IgD-negative memory B cell (primary cell): ENCODE results near the gene SPPL2C. TPM values are rescaled to one million over a fixed set of nuclear protein-coding genes. Genes with fewer than 3 reads are reported as not detected.

ENCODE experiments used
- H3K27ac Mint-ChIP-seq, 3 donors: one replicate each; pipeline ENCODE4 v1.8.0; 2020 to 2022; ENCODE audit warnings: mild to moderate bottlenecking in 3 of 3, mixed read lengths in 3 of 3, moderate library complexity in 1 of 3
- H3K27me3 Mint-ChIP-seq: one replicate; pipeline ENCODE4 v1.8.0; 2021; ENCODE audit warnings: mixed read lengths
- H3K36me3 Mint-ChIP-seq: one replicate; pipeline ENCODE4 v1.8.0; 2020; ENCODE audit warnings: mild to moderate bottlenecking, mixed read lengths
- H3K4me1 Mint-ChIP-seq, 3 donors: one replicate each; pipeline ENCODE4 v1.8.0; 2020 to 2022; ENCODE audit warnings: mixed read lengths in 3 of 3, mild to moderate bottlenecking in 1 of 3
- H3K4me3 Mint-ChIP-seq, 4 donors: one replicate each; pipeline ENCODE4 v1.8.0; 2020 to 2022; ENCODE audit warnings: mild to moderate bottlenecking in 4 of 4, mixed read lengths in 4 of 4, moderate library complexity in 3 of 4
- H3K9me3 Mint-ChIP-seq, 3 donors: one replicate each; pipeline ENCODE4 v1.8.0; 2020 to 2021; ENCODE audit warnings: mixed read lengths in 3 of 3, mild to moderate bottlenecking in 1 of 3
- polyA plus RNA-seq: library from polyadenylated mRNA; unstranded; fragments of 300-500 nt; fragmentation: Illumina TruSeq; gene quantifications from one replicate; pipeline ENCODE4 v1.2.3, GENCODE V29; 2021

Gene SPPL2C
- polyA plus RNA-seq: not detected

GRCh38 chr17:45844695-45845375 lies at the start of gene SPPL2C:
SPPL2C (plus strand) TSS chr17:45844881; CDS start chr17:45844907, 26 bp downstream.
- no peaks in the 10 kb centered on the region for H3K36me3 Mint-ChIP-seq
- peaks cover 4% of the 10 kb centered on the region for H3K27me3 Mint-ChIP-seq
- H3K27ac Mint-ChIP-seq: no peak within 1 kb of the TSS
- H3K4me3 Mint-ChIP-seq: no peak within 1 kb of the TSS
- peaks cover 0 to 1% (median 1%) of the 10 kb centered on the region in 3 donors for H3K4me1 Mint-ChIP-seq
- no peaks in the 10 kb centered on the region for H3K9me3 Mint-ChIP-seq

GRCh38 chr17:45800816-45801215 lies 43.9 kb upstream of the SPPL2C start:
- H3K4me1 Mint-ChIP-seq: no peaks in the 10 kb centered on the region
- no peak overlapping the region for H3K27ac Mint-ChIP-seq
- H3K27me3 Mint-ChIP-seq: peaks cover 17% of the 10 kb centered on the region
- no peak overlapping the region for H3K4me3 Mint-ChIP-seq
- H3K9me3 Mint-ChIP-seq: peaks cover 0 to 1% (median 0%) of the 10 kb centered on the region in 3 donors
- no peaks in the 10 kb centered on the region for H3K36me3 Mint-ChIP-seq

DNA sequence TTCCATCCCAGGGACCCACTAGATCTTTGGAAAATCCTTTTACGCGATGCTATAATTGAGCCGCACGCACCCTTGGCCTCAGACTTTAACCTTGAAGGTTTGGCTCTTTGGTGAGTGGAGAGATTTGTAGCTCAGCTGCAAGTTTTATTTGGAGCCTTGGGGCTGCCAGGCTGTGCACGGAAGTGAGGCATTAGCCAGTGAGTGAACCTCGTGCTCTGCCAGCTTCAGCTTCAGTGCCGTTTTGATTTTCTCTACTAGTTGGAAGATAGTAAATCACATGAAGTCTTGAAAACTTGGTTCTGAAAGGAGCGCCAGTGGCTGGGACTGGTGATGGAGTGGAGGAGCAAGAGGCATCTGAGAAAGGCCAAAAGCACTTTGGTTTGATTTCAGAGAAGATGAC lies 43.3 kb upstream of the SPPL2C start:
- H3K36me3 Mint-ChIP-seq: no peaks in the 10 kb centered on the region
- peaks cover 0 to 1% (median 0%) of the 10 kb centered on the region in 3 donors for H3K9me3 Mint-ChIP-seq
- no peaks in the 10 kb centered on the region for H3K4me1 Mint-ChIP-seq
- H3K4me3 Mint-ChIP-seq: no peak overlapping the region
- peaks cover 14% of the 10 kb centered on the region for H3K27me3 Mint-ChIP-seq
- no peak overlapping the region for H3K27ac Mint-ChIP-seq

DNA sequence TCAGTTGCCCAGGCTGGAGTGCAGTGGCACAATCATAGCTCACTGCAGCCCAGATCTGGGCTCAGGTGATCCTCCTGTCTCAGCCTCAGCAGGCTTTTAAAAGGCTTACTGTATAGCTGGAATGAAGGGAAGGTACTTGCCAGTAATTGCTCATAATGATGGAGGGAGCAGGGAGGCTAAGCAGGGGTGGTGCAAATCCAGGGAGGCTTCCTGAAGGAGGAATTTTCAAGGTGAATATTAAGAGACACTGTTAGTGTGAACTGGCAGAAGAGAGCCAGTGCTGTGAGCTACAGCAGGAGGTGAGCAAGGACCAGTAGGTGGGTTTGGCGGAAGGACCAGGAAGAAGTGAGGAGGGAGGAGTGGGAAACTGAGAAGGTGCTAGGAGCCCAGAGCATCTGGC lies 35.8 kb upstream of the SPPL2C start:
- Mint-ChIP-seq H3K27me3 (peaks cover 13% of the 10 kb centered on the region), H3K4me3 (no peak overlapping the region), H3K27ac (peak overlapping the region in 1 of 3 donors; percentile 6), H3K36me3 (no peaks in the 10 kb centered on the region), H3K9me3 (no peaks in the 10 kb centered on the region), H3K4me1 (peaks cover 0 to 1% (median 0%) of the 10 kb centered on the region in 3 donors)

GRCh38 chr17:45809499-45809898 lies 35.2 kb upstream of the SPPL2C start:
- H3K27ac Mint-ChIP-seq: no peak overlapping the region
- H3K9me3 Mint-ChIP-seq: no peaks in the 10 kb centered on the region
- peaks cover 8% of the 10 kb centered on the region for H3K27me3 Mint-ChIP-seq
- H3K4me1 Mint-ChIP-seq: peaks cover 0 to 1% (median 0%) of the 10 kb centered on the region in 3 donors
- no peaks in the 10 kb centered on the region for H3K36me3 Mint-ChIP-seq
- no peak overlapping the region for H3K4me3 Mint-ChIP-seq

- H3K9me3 Mint-ChIP-seq: no peaks in the 10 kb centered on the region
- H3K36me3 Mint-ChIP-seq: no peaks in the 10 kb centered on the region
- peaks cover 0 to 1% (median 0%) of the 10 kb centered on the region in 3 donors for H3K4me1 Mint-ChIP-seq
- peak overlapping the region in 1 of 3 donors; percentile 69 for H3K27ac Mint-ChIP-seq
- peaks cover 6% of the 10 kb centered on the region for H3K27me3 Mint-ChIP-seq
- no peak overlapping the region for H3K4me3 Mint-ChIP-seq
These were observed 32.6 kb upstream of the SPPL2C start for GRCh38 chr17:45812102-45812501.

DNA sequence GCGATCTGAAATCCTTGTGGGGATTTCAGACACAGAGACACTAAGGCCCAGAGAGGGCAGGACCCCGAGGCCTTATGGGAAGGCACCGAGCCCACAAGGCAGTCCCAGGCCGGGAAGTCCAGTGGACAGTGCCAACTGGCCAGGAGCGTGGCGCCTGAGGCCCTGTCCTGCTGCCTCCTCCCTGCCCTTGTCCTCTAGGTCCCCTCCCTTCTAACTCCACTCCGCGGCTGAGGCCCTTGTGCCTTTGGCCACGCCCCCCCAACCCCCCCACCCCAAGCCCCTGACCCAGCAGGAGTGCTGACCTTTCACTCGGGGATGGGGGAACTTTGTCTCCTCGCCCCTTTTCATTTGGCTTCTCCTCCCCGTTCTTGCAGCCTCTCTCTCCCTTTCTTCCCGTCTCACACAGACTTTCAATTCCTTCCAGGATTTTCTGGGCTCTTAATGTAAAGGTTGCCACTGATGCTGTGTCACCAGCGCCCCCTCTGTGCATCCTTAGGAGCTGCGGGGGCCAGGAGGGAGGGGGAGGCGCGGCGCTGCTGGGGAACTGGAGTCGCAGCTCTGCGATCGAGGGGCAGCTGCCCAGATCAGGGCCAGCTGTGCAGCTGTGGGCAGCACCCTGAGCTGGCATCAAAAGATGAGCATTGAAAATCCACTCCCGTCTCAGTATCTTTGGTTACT lies 31.5 kb upstream of the SPPL2C start:
- Mint-ChIP-seq H3K9me3 (no peaks in the 10 kb centered on the region), H3K27me3 (peaks cover 6% of the 10 kb centered on the region), H3K27ac (no peak overlapping the region), H3K4me1 (peaks cover 0 to 1% (median 0%) of the 10 kb centered on the region in 3 donors), H3K4me3 (no peak overlapping the region), H3K36me3 (peaks cover 2% of the 10 kb centered on the region)

DNA sequence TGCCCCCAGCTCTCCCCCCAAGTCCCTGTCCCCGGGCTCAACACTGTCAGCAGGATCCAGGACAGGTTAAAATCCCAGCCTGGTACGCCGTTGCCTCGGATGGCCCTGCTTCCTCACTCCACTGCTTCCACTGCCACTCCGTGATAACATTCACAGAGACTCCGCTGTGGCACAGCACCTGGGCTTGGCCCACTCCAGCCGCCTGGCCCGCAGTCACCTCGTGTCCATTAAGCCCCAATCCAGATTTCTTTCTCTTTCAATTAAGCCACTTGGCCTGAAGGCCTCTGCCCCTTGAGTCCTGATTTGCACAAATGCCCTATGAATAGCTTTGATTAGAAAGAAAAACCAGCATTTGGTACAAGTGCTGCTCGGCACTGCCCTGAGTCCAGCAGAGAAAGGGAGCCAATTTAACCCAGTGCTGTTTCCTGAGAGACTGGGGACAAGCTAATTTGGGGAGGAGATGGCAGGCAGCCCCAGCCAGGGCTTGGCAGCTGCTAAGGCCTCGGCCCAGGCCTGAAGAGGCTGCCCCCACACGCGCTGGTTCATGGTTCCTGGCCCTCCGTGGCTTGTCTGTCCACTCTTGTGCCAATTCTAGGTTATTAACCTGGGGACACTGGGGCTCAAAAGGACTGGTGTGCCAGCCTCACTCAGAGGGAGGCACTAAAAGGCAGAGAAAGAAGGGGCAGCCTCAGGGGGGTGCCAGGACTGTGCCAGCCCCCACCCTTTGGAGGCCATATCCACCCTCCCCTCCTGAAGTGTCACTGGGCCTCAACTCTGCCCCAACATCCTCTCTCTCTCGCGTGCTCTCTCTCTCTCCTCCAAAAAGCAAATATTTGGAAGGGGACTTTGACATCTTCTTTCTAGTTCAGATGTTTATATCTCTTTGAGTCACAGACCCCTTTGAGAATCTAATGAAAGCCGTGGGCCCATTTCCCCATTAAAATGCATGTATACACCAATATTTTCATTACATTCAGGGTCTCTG lies 29.8 kb upstream of the SPPL2C start:
- no peak overlapping the region for H3K4me3 Mint-ChIP-seq
- no peak overlapping the region for H3K27ac Mint-ChIP-seq
- H3K36me3 Mint-ChIP-seq: peaks cover 2% of the 10 kb centered on the region
- H3K27me3 Mint-ChIP-seq: peaks cover 6% of the 10 kb centered on the region
- H3K4me1 Mint-ChIP-seq: peaks cover 0 to 1% (median 0%) of the 10 kb centered on the region in 3 donors
- no peaks in the 10 kb centered on the region for H3K9me3 Mint-ChIP-seq

DNA sequence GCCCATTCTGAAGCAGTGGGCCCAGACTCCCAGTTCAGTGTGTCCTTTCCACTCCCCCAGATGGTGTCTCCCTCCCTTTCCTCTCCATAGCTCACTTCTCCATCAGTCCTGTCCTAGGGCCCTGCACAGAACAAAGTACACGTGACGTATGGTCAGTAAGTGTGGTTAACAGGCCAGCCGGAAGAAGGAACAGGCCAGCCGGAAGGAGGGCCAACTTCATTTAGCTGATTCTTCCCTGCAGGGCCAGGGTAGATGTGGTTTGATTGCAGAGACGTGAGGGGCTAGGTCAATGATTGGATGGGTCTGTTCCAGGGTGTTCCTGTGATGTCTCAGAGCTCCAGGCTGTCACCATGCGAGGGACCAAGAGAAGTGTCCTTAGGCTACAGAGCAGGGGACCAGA lies 28.9 kb upstream of the SPPL2C start:
- Mint-ChIP-seq H3K4me3 (no peak overlapping the region), H3K36me3 (peaks cover 2% of the 10 kb centered on the region)

DNA sequence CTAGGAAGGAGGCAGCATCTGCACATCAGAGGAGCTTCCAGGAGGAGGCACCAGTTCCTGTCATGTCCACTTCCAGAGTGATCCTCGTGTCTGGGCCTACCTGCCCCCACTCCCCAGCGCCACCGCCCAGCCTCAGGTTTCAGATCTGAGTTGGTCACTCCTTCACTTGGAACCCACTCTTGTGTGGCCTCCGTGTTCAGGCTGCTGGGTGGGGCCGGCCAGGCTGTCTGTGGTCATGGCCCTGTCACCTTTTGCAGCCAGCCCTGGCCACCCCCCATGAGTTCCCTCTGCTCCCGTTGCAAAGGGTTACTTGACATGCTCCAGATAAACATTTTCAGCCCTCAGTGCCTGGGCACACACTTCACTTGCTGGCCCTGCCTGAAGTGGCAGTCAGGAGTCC lies 26.6 kb upstream of the SPPL2C start:
- Mint-ChIP-seq H3K27me3 (peaks cover 6% of the 10 kb centered on the region), H3K9me3 (no peaks in the 10 kb centered on the region), H3K4me3 (no peak overlapping the region), H3K4me1 (peaks cover 0 to 1% (median 0%) of the 10 kb centered on the region in 3 donors), H3K27ac (no peak overlapping the region), H3K36me3 (peaks cover 2% of the 10 kb centered on the region)

More for the DNA sequence above, 28.9 kb upstream of the SPPL2C start:
- Mint-ChIP-seq H3K27ac (no peak overlapping the region), H3K9me3 (no peaks in the 10 kb centered on the region), H3K27me3 (peaks cover 6% of the 10 kb centered on the region), H3K4me1 (peaks cover 0 to 1% (median 0%) of the 10 kb centered on the region in 3 donors)

DNA sequence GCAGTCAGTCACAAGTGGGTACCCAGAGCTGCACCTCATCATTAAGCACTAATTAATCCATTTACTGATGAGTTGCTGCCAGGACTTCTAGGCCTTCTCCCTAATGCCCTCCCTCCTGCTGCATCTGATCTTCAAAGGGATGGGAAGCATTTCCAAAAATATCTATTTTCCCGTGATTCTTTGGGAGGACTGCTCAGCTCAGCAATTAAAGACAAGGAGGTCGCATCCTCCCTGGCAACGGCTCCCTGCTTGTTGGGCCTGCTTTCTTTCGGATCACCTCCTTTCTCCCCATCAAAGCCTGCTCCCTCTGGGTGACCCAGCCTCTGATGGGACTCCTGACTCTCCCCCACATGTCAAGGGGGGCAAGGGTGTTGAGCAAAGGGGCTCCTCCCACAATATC lies 26.0 kb upstream of the SPPL2C start:
- Mint-ChIP-seq H3K9me3 (no peaks in the 10 kb centered on the region), H3K4me1 (no peaks in the 10 kb centered on the region), H3K36me3 (peaks cover 2% of the 10 kb centered on the region), H3K4me3 (no peak overlapping the region), H3K27me3 (peaks cover 2% of the 10 kb centered on the region), H3K27ac (no peak overlapping the region)

DNA sequence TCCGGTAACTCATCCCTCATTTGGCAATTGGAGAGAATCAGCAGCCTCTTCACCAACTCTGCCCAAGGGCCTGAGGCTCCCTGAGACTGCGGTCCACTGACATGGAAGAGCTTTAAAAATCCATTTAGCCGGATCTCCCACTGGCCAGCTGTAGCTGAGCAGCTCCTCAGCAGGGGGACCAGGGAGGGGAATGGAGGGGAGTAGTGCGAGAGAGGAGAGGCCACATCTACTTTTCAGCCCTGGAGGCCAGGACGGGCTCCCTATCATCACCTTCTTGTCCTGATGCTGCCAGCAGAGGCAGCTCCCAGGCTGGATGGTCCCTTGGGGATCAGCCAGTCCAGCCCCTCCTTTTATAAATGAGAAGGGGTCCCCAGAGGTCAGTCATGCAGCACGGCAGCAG lies 25.0 kb upstream of the SPPL2C start:
- Mint-ChIP-seq H3K4me1 (no peaks in the 10 kb centered on the region), H3K4me3 (no peak overlapping the region), H3K36me3 (peaks cover 2% of the 10 kb centered on the region), H3K27ac (no peak overlapping the region), H3K27me3 (peaks cover 2% of the 10 kb centered on the region), H3K9me3 (no peaks in the 10 kb centered on the region)

DNA sequence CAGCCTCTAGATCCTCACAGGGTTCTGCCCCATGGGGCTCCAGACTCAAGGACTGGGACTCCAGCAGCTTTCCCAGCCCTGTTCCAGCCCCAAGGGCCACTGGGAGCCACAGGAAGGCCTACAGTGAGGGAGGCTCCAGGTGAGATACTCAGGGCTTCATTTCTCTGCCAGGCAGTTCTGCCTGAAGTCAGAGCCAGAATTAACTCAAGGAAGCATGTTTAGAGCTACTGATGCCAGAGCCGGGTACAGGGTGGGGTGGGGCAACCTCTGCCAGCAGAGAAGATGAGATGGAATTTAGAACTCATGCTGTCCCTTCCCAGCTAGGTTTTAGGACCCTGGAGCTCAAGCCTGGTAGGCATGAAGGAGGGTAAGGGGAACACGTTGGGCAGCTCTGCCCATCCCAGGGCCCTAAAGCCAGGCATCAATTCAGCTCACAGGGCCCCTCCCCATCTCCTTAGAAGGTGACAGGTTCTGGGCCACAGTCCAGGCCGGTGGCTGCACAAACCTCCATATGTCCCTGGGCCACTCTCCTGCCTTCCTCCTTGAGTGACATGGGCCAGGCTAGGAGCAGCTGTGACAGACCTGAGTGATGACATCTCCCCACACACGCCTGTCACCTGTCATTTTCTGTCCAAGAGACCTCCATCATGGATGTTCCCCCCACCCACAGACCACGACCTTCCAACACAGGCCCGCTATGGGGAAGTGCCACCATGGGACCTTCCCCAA lies 24.5 kb upstream of the SPPL2C start:
- Mint-ChIP-seq H3K36me3 (peaks cover 2% of the 10 kb centered on the region), H3K4me1 (no peaks in the 10 kb centered on the region), H3K4me3 (no peak overlapping the region), H3K27me3 (peaks cover 2% of the 10 kb centered on the region), H3K9me3 (no peaks in the 10 kb centered on the region), H3K27ac (no peak overlapping the region)

- no peak overlapping the region for H3K27ac Mint-ChIP-seq
- no peaks in the 10 kb centered on the region for H3K4me1 Mint-ChIP-seq
- no peaks in the 10 kb centered on the region for H3K27me3 Mint-ChIP-seq
- H3K4me3 Mint-ChIP-seq: no peak overlapping the region
- peaks cover 2% of the 10 kb centered on the region for H3K36me3 Mint-ChIP-seq
- H3K9me3 Mint-ChIP-seq: no peaks in the 10 kb centered on the region
These were observed 23.5 kb upstream of the SPPL2C start for GRCh38 chr17:45821147-45821546.
